ENCODE results near the gene SPEN. TPM values are rescaled to one million over a fixed set of nuclear protein-coding genes. Genes with fewer than 3 reads are reported as not detected.

The SPEN gene
- total and polyA plus RNA-seq, 2 of the 13 experiments (the other 11 are each of a cell fraction or from before 2014, with no cell fraction given): 4.8 to 14.0 TPM

- Histone ChIP-seq H4K20me1 (ENCODE audit: insufficient read depth, low read length) (peaks cover 7% of the 10 kb centered on the region; the same call in 1 of the 2 replicates), H3K27me3 (ENCODE audit: control insufficient read depth in 1 of 2, insufficient read depth in 2 of 2, low read length in 2 of 2) (no peaks in the 10 kb centered on the region), H3K4me2 (ENCODE audit: low read depth, low read length) (no peak overlapping the region), H3K4me3 (replicated peaks in 1 of 3; ENCODE audit: insufficient read depth in 1 of 3, low read depth in 2 of 3, low read length in 3 of 3) (no peak overlapping the region), H3K9ac (ENCODE audit: insufficient read depth, low read depth, low read length) (no peak overlapping the region), H2AFZ (ENCODE audit: low read length) (no peak overlapping the region), H3K9me3 (ENCODE audit: low read length) (no peaks in the 10 kb centered on the region), H3K27ac (ENCODE audit: extremely low read length, insufficient read depth, low read length) (no peak overlapping the region), H3K4me1 (ENCODE audit: insufficient read depth, low read length) (peaks cover 9% of the 10 kb centered on the region), H3K36me3 (replicated peaks in 1 of 2; ENCODE audit: control insufficient read depth in 1 of 2, insufficient read depth in 2 of 2, low read length in 2 of 2) (peaks cover 31 to 77% of the 10 kb centered on the region in 2 experiments; a peak in 4 of 5 replicates), H3K79me2 (ENCODE audit: insufficient read depth, low read length) (no peaks in the 10 kb centered on the region)
- intact Hi-C loops (cut with micrococcal nuclease; ENCODE audit: unreplicated experiment) (no loop called here), in situ Hi-C loops (cut with HindIII; ENCODE audit: extremely low pct_ligation_motif_present, low pct_unique_long_range_greater_than_20kb) (no loop called here)
- no peak for ATAC-seq
- 97% methylated on average over 15 of the region's 22 CpGs for WGBS (ENCODE audit: low lambda C conversion rate)
- no peak for FAIRE-seq
- ChIA-PET POLR2A (no interaction called here), CTCF (ENCODE audit: low intra/inter-chr PET ratio, low total read pairs) (no interaction called here)
- DNase-seq (ENCODE audit: low spot score): no peak
- BruUV-seq (replicated peaks): no TSS peak
- no peak for TF ChIP-seq GABPA (IDR thresholded peaks at IDR 0.05; ENCODE audit: low read depth, low read length)
- TF ChIP-seq GABPA (CRISPR knock-in tag; IDR thresholded peaks at IDR 0.05; ENCODE audit: low read depth): no peak
- no peak for TF ChIP-seq MTERF4 (CRISPR knock-in tag; IDR thresholded peaks at IDR 0.05)
- no peak for TF ChIP-seq CBFB (CRISPR knock-in tag; IDR thresholded peaks at IDR 0.05)
- no peak for TF ChIP-seq GATAD1 (CRISPR knock-in tag; IDR thresholded peaks at IDR 0.05)
- TF ChIP-seq ATAD3A (CRISPR knock-in tag; IDR thresholded peaks at IDR 0.05): no peak
- TF ChIP-seq FOXC1 (CRISPR knock-in tag; IDR thresholded peaks at IDR 0.05; ENCODE audit: borderline replicate concordance): no peak
- TF ChIP-seq KAT8 (CRISPR knock-in tag; IDR thresholded peaks at IDR 0.05): no peak
- TF ChIP-seq BCLAF1 (IDR thresholded peaks at IDR 0.05): no peak
- no peak for TF ChIP-seq ZNF275 (CRISPR knock-in tag; IDR thresholded peaks at IDR 0.05; ENCODE audit: borderline replicate concordance)
- TF ChIP-seq CSRNP1 (CRISPR knock-in tag; IDR thresholded peaks at IDR 0.05): no peak
- no peak for TF ChIP-seq FOXM1 (CRISPR knock-in tag; IDR thresholded peaks at IDR 0.05)
- no peak for TF ChIP-seq KMT2B (CRISPR knock-in tag; IDR thresholded peaks at IDR 0.05)
Measured at GRCh38 chr1:15943992-15944307, 96.4 kb downstream of the SPEN start.
